ENCODE results near the gene BEND7. TPM values are rescaled to one million over a fixed set of nuclear protein-coding genes. Genes with fewer than 3 reads are reported as not detected.
"Not testable (repeated sequence)": the region's sequence is repeated elsewhere in the genome, so short reads cannot be mapped to it uniquely, and the experiment has no call there.

The BEND7 gene
- total and polyA plus RNA-seq, 9 donors, result 5.0 to 7.3 (median 6.1) TPM

DNA sequence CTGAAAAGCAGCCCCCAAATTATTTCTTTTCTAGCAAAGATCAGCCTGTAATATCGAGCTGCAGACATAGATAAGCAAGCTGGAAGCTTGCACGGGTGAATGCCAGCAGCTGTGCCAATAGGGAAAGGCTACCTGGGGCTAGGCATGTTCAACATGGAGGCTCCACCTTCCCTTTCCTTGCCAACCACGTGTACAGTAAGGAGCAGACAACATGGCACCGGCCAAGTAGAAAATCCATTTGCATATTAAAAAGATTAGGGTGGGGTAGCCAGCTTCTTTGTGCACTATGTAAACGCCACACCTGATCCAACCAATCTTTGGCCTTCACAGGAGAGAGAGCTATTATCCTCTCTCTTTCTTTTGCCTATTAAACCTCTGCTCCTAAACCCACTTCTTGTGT, 124.0 kb downstream of the BEND7 start:
- H3K4me1 ChIP-seq (ENCODE audit: control insufficient read depth, insufficient read depth, low read length), result no peaks in the 10 kb centered on the region
- no peaks in the 10 kb centered on the region for H3K36me3 ChIP-seq (ENCODE audit: control insufficient read depth, insufficient read depth, low read length)
- no peak overlapping the region for H3K27ac ChIP-seq (ENCODE audit: low read length)
- no peak overlapping the region for H3K4me3 ChIP-seq (ENCODE audit: low read length)
- H3K27me3 ChIP-seq (ENCODE audit: control insufficient read depth, insufficient read depth, low read length), result no peaks in the 10 kb centered on the region
- peaks cover 2% of the 10 kb centered on the region for H3K9me3 ChIP-seq (replicated peaks; ENCODE audit: control insufficient read depth, low read depth, low read length)
- DNase-seq, result no peak
- 90% methylated on average over 2 of the region's 5 CpGs for WGBS (ENCODE audit: insufficient coverage)

- Histone ChIP-seq H3K27ac (ENCODE audit: low read length) (no peak overlapping the region), H3K27me3 (ENCODE audit: control insufficient read depth, insufficient read depth, low read length) (no peaks in the 10 kb centered on the region), H3K4me1 (ENCODE audit: control insufficient read depth, insufficient read depth, low read length) (no peaks in the 10 kb centered on the region), H3K9me3 (replicated peaks; ENCODE audit: control insufficient read depth, low read depth, low read length) (peaks cover 2% of the 10 kb centered on the region), H3K36me3 (ENCODE audit: control insufficient read depth, insufficient read depth, low read length) (no peaks in the 10 kb centered on the region), H3K4me3 (ENCODE audit: low read length) (no peak overlapping the region)
- DNase-seq, result no peak
- WGBS (ENCODE audit: insufficient coverage), result 93% methylated on average over 2 of the region's 3 CpGs
Measured at GRCh38 chr10:13404305-13404759, 124.5 kb downstream of the BEND7 start.

DNA sequence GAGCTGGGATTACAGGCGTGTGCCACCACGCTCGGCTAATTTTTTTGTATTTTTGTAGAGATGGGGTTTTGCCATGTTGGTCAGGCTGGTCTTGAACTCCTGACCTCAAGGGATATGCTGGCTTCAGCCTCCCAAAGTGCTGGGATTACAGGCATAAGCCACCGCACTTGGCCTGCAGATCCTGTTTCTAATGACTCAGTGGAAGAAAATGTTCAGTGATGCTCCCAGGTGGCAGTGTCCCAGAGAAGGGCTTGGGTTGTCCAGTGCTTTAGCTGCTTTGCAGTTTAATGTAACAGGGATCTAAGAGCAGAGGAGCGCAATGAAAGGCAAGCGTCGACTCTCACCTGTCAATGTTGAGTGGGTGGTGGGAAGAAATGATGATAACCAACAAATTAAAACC, 125.4 kb downstream of the BEND7 start:
- not testable (repeated sequence) for H3K9me3 ChIP-seq (replicated peaks; ENCODE audit: control insufficient read depth, low read depth, low read length); H3K36me3 ChIP-seq (ENCODE audit: control insufficient read depth, insufficient read depth, low read length); H3K4me1 ChIP-seq (ENCODE audit: control insufficient read depth, insufficient read depth, low read length); H3K4me3 ChIP-seq (ENCODE audit: low read length); DNase-seq; H3K27me3 ChIP-seq (ENCODE audit: control insufficient read depth, insufficient read depth, low read length); H3K27ac ChIP-seq (ENCODE audit: low read length)
- 55% methylated on average over 2 of the region's 7 CpGs for WGBS (ENCODE audit: insufficient coverage)

GRCh38 chr10:13402021-13402420, 126.8 kb downstream of the BEND7 start:
- DNase-seq, result no peak
- no peaks in the 10 kb centered on the region for H3K27me3 ChIP-seq (ENCODE audit: control insufficient read depth, insufficient read depth, low read length)
- H3K4me3 ChIP-seq (ENCODE audit: low read length), result no peak overlapping the region
- H3K9me3 ChIP-seq (replicated peaks; ENCODE audit: control insufficient read depth, low read depth, low read length), result peaks cover 2% of the 10 kb centered on the region
- no peak overlapping the region for H3K27ac ChIP-seq (ENCODE audit: low read length)
- WGBS (ENCODE audit: insufficient coverage), result 85% methylated on average over 5 of the region's 8 CpGs
- H3K36me3 ChIP-seq (ENCODE audit: control insufficient read depth, insufficient read depth, low read length), result no peaks in the 10 kb centered on the region
- no peaks in the 10 kb centered on the region for H3K4me1 ChIP-seq (ENCODE audit: control insufficient read depth, insufficient read depth, low read length)

GRCh38 chr10:13401142-13401541, 127.7 kb downstream of the BEND7 start:
- no CpG with 5 or more reads among the region's 3 CpGs for WGBS (ENCODE audit: insufficient coverage)
- no peak overlapping the region for H3K4me3 ChIP-seq (ENCODE audit: low read length)

DNA sequence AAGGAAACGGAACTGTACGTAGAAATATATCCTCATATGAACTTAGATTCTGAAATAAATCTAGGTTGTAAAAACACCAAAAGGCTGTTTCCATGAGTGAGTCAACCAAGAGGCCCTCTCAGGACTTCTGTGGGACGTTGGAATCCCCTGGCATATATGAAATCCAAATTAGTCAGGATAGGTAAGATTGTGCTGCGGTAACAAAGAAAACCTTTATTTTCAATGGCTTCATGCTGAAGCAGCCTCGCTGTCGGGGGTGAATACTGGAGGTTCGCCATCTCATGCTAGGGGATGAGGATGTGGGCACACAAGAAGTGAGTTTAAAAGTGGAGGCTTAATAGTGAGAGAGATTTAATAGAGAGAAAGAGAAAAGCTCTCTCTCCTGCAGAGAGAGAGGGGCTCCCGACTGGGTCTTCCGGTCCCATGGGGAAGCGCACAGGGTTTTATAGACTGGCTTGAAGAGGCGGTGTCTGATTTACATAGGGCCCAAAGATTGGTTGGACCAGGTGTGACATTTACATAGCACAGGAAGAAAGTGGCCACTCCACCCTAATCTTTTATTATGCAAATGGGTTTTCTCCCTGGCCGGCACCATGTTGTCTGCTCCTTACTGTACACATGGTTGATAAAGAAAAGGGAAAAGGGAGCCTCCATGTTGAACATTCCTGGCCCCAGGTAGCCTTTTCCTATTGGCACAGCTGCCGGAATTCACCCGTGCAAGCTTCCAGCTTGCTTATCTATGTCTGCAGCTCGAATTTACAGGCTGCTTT, 128.4 kb downstream of the BEND7 start:
- no peaks in the 10 kb centered on the region for H3K4me1 ChIP-seq (ENCODE audit: control insufficient read depth, insufficient read depth, low read length)
- no peak overlapping the region for H3K4me3 ChIP-seq (ENCODE audit: low read length)
- H3K36me3 ChIP-seq (ENCODE audit: control insufficient read depth, insufficient read depth, low read length), result no peaks in the 10 kb centered on the region
- no peaks in the 10 kb centered on the region for H3K27me3 ChIP-seq (ENCODE audit: control insufficient read depth, insufficient read depth, low read length)
- peaks cover 2% of the 10 kb centered on the region for H3K9me3 ChIP-seq (replicated peaks; ENCODE audit: control insufficient read depth, low read depth, low read length)
- H3K27ac ChIP-seq (ENCODE audit: low read length), result no peak overlapping the region
- no peak for DNase-seq
- 85% methylated on average over 5 of the region's 15 CpGs for WGBS (ENCODE audit: insufficient coverage)

More at GRCh38 chr10:13401142-13401541, 127.7 kb downstream of the BEND7 start:
- H3K36me3 ChIP-seq (ENCODE audit: control insufficient read depth, insufficient read depth, low read length), result no peaks in the 10 kb centered on the region
- H3K27ac ChIP-seq (ENCODE audit: low read length), result no peak overlapping the region
- peaks cover 2% of the 10 kb centered on the region for H3K9me3 ChIP-seq (replicated peaks; ENCODE audit: control insufficient read depth, low read depth, low read length)
- no peak for DNase-seq
- no peaks in the 10 kb centered on the region for H3K27me3 ChIP-seq (ENCODE audit: control insufficient read depth, insufficient read depth, low read length)
- H3K4me1 ChIP-seq (ENCODE audit: control insufficient read depth, insufficient read depth, low read length), result no peaks in the 10 kb centered on the region

DNA sequence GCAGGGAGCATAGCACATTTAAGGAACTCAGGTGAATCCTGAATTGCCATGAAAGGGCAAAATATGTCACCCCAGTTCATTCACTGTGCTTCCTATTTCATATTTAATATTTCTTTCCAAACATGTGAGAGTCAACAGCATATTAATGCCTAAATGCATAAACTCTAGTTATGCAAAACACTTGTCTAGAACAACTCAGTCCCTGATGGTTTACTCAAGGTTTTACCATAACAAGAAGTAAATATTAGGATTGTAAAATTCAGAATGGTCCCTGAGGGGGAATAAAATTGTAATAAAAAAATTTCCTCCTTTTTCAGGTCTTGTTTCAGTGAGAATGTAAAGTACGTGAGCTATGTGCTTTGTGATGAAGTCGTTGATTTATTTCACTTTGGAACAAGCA, 129.1 kb downstream of the BEND7 start:
- WGBS (ENCODE audit: insufficient coverage), result no CpG with 5 or more reads among the region's 2 CpGs
- DNase-seq, result no peak
- Histone ChIP-seq H3K4me1 (ENCODE audit: control insufficient read depth, insufficient read depth, low read length) (no peaks in the 10 kb centered on the region), H3K27ac (ENCODE audit: low read length) (no peak overlapping the region), H3K36me3 (ENCODE audit: control insufficient read depth, insufficient read depth, low read length) (no peaks in the 10 kb centered on the region), H3K9me3 (replicated peaks; ENCODE audit: control insufficient read depth, low read depth, low read length) (peaks cover 2% of the 10 kb centered on the region), H3K27me3 (ENCODE audit: control insufficient read depth, insufficient read depth, low read length) (no peaks in the 10 kb centered on the region), H3K4me3 (ENCODE audit: low read length) (no peak overlapping the region)

DNA sequence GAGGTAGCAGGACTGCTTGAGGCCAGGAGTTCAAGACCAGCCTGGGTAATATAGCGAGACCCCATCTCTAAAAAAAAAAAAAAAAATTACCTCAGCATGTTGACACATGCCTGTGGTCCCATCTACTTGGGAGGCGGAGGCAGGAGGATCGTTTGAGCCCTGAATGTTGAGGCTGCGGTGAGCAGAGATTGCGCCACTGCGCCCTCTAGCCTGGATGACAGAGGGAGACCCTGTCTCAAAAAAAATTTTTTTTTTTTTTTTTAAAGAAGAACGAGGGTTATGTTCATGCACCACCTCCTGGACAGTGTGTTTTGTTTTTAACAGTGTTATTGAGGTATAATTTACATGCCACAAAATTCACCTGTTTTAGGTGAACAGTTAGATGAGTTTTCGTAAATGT, 129.6 kb downstream of the BEND7 start:
- no peak for DNase-seq
- Histone ChIP-seq H3K36me3 (ENCODE audit: control insufficient read depth, insufficient read depth, low read length) (no peaks in the 10 kb centered on the region), H3K27ac (ENCODE audit: low read length) (no peak overlapping the region), H3K9me3 (replicated peaks; ENCODE audit: control insufficient read depth, low read depth, low read length) (peaks cover 2% of the 10 kb centered on the region), H3K4me3 (ENCODE audit: low read length) (no peak overlapping the region), H3K4me1 (ENCODE audit: control insufficient read depth, insufficient read depth, low read length) (no peaks in the 10 kb centered on the region), H3K27me3 (ENCODE audit: control insufficient read depth, insufficient read depth, low read length) (no peaks in the 10 kb centered on the region)
- WGBS (ENCODE audit: insufficient coverage), result 89% methylated on average over 3 of the region's 8 CpGs

DNA sequence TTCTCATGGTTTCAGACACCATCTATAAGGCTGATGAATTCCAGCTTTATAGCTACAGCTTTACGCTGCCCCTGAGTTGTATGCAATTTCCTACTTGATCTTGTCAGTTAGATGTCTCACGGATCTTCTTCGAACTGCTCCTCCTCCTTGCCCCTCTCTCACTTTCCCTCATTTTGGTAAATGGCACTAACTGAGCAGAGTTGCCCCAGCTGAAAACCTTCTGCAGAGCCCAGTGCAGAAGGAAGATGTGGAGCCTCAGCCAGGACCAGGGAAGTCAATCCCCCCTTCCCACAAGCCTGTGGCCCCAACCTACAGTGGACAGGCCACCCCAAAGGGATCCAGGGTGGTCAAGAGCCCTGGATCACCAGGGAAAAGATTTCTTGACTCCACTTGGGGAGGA, 131.8 kb downstream of the BEND7 start:
- Histone ChIP-seq H3K4me3 (ENCODE audit: low read length) (no peak overlapping the region), H3K36me3 (ENCODE audit: control insufficient read depth, insufficient read depth, low read length) (no peaks in the 10 kb centered on the region), H3K27me3 (ENCODE audit: control insufficient read depth, insufficient read depth, low read length) (no peaks in the 10 kb centered on the region), H3K4me1 (ENCODE audit: control insufficient read depth, insufficient read depth, low read length) (no peaks in the 10 kb centered on the region), H3K9me3 (replicated peaks; ENCODE audit: control insufficient read depth, low read depth, low read length) (peaks cover 2% of the 10 kb centered on the region), H3K27ac (ENCODE audit: low read length) (no peak overlapping the region)
- 100% methylated on average over 3 of the region's 3 CpGs for WGBS (ENCODE audit: insufficient coverage)
- no peak for DNase-seq

- Histone ChIP-seq H3K27me3 (ENCODE audit: control insufficient read depth, insufficient read depth, low read length) (no peaks in the 10 kb centered on the region), H3K4me3 (ENCODE audit: low read length) (no peak overlapping the region), H3K9me3 (replicated peaks; ENCODE audit: control insufficient read depth, low read depth, low read length) (peaks cover 2% of the 10 kb centered on the region), H3K36me3 (ENCODE audit: control insufficient read depth, insufficient read depth, low read length) (no peaks in the 10 kb centered on the region), H3K27ac (ENCODE audit: low read length) (no peak overlapping the region), H3K4me1 (ENCODE audit: control insufficient read depth, insufficient read depth, low read length) (no peaks in the 10 kb centered on the region)
- DNase-seq, result no peak
Measured at GRCh38 chr10:13396369-13396768, 132.4 kb downstream of the BEND7 start.

DNA sequence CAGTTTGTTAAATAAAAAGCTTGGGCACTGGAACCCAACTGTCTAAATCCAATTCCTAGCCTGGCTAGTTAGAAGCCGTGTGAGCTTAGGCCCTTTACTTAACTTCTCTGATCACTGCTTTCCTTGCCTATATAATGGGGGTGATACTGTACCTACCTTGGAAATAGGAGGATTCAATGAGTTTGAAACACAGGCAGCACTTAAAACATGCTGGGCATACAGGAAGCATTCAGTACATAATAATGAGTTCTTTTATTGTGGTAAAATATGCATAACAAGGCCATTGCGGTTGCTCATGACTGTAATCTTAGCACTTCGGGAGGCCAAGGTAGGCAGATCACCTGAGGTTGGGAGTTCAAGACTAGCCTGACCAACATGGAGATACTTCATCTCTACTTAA, 133.3 kb downstream of the BEND7 start:
- DNase-seq, result no peak
- Histone ChIP-seq H3K27me3 (ENCODE audit: control insufficient read depth, insufficient read depth, low read length) (no peaks in the 10 kb centered on the region), H3K9me3 (replicated peaks; ENCODE audit: control insufficient read depth, low read depth, low read length) (peaks cover 2% of the 10 kb centered on the region), H3K36me3 (ENCODE audit: control insufficient read depth, insufficient read depth, low read length) (no peaks in the 10 kb centered on the region), H3K4me1 (ENCODE audit: control insufficient read depth, insufficient read depth, low read length) (peaks cover 1% of the 10 kb centered on the region), H3K27ac (ENCODE audit: low read length) (no peak overlapping the region), H3K4me3 (ENCODE audit: low read length) (no peak overlapping the region)
- WGBS (ENCODE audit: insufficient coverage), result no CpG with 5 or more reads among the region's 3 CpGs
